GM19324 (cell line): Measurements from ENCODE around the gene PPHLN1.

Experiments
- ATAC-seq: cut with Tn5 transposase; IDR thresholded peaks from one replicate; pipeline ENCODE4 v1.9.1; 2021; ENCODE audit warnings: mild to moderate bottlenecking, moderate library complexity; ENCODE audit not compliant: unreplicated experiment, low FRiP score

PPHLN1 gene

GRCh38 chr12:42422785-42423184, 96.8 kb downstream of the PPHLN1 start:
- ATAC-seq: no peak

DNA sequence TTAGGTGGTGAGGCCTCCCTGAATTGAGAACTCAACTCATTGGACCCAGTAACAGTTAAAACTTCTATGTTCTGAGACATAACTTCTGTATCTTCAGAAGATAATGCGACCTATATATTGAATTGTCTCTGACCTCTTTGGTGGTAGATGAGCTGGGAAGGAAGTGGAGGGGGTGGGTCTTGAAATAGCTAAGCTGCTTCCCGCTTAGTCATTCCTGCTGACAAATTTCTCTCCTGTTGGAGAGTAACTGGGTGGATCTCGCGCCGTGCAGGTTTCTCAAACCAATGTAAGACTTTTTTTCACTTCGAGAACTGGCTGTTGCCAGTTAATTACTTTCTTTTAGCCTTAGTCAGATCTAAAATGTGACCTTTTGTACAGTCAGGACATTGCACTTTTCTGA, 100.8 kb downstream of the PPHLN1 start:
- no peak for ATAC-seq

- ATAC-seq: no peak
Measured at GRCh38 chr12:42428850-42429249, 102.9 kb downstream of the PPHLN1 start.

DNA sequence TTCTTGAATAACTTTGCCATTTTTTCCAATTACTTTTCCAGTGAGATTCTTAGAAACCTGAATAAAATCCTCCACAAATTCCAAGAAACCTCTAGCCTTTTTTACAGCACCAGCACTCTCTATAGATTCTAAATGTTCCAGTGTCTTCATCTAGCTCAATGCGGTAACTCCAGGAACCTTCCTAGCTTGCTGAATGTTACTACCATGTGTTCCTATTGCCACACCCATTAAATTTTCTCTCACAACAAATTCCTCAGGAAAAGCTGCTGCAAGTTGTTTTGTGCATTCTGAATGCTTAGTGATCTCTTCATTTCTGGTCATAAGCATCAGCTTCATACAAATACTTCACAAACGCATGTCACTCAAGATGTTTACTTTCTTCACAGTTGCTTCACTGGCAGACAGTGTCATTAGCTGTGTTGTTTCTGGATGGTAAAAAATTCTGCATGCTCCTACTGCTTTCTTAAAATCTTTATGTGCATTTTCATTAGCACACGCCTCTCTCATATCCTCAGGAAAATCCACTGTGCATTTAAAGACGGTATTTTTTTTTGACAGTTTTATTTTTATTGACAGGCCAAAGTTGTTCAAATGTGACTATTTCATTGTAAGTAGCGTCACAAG, 106.7 kb downstream of the PPHLN1 start:
- no peak for ATAC-seq

DNA sequence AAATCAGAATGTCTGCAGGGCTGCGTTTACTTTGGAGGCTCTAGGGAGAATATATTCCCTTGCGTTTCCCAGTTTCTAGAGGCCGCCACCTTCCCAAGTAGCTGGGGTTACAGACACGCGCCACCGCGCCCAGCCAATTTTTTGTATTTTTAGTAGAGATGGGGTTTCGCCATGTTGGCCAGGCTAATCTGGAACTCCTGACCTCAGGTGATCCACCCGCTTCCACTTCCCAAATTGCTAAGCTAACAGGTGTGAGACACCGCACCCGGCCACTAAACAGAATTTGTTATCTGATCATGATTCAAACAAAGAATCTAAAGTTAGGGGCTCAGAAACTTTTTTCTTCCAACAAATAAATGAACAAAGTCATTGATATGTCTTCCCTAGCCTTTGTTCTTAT, 114.6 kb downstream of the PPHLN1 start:
- ATAC-seq: no peak

GRCh38 chr12:42442311-42442759, 116.4 kb downstream of the PPHLN1 start:
- ATAC-seq: no peak

DNA sequence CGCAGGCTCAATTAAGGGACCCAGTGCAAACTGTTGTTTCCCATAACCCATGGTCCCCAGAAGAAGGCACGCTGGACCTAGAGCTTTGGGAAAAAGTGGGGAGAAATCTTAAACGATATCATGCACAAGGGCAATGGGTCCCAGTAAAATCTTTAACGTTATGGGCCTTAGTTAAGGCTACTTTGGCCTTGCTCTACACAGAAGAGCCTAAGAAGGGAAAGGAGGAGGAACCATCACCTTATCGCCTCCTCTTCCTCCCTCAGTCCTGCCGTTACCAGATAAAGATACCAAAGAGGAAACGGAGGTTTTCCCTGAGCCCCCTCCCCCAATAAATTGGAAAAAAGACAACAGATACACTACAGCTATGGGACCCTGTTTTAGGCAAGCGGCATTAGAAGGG, 116.9 kb downstream of the PPHLN1 start:
- ATAC-seq: no peak

DNA sequence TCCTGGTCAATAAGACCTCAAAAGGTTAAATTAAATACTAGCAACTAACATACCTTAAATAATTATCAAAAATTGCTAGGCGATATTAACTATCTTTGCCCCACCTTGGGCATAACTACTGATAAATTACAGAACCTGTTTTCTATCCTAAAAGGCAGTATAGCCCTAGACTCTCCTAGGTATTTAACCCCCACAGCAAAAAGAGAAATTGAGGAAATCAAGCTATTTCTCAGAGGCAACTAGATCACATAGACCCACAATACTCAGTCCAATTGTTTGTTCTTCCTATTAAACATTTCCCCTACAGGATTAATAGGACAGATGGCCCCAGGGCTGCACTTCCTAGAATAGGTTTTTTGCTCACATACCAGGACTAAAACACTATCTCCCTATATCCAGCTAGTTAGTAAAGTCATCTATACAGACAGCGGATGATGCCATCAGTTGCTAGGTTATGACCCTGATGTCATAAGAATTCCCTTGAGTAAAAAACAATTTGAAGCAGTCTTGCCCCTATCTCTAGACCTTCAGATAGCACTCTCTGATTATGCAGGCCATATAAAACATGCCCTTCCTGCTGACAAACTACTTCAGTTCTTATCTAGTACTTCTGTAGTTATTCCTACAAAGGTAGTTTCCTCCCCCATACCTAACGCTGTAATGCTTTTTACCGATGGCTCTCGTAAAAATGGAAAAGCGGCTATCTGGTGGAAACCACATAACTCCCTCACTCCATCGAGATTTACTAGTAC, 118.4 kb downstream of the PPHLN1 start:
- no peak for ATAC-seq

DNA sequence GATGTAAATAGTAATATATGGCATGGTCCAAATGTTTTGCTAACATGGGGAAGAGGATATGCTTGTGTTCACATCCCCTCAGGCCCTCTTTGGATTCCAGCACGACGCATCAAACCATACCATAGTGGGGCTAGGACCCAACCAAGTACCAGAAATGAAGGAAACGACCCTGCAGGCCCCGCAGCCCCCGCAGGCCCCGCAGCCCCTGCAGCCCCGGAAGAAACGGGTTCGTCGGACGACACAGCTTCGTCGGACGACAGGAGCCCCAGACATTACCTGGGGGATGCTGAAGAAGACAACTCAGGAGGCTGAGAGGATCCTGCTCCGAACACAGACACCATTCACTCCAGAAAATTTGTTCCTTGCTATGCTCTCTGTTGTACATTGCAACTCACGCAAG, 119.9 kb downstream of the PPHLN1 start:
- no peak for ATAC-seq

DNA sequence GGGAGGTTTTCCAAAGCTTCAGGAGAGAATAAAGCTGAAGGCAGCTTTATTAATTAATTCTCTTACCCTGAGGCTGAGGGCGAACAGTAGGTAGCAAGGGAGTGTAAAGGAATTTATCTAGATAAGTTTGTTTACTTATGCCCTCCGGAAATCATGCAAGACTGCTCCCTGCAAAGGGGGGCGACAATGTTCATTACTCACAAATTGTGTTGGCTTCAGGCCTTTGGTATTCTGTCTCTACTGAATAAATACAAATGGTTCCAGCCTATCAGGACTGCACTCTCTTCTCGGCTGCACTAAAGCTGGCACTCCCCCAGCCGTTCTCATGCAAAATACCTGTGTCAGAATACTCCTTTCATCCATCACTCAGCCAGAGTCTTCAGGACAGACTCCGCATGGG, 120.8 kb downstream of the PPHLN1 start:
- no peak for ATAC-seq

DNA sequence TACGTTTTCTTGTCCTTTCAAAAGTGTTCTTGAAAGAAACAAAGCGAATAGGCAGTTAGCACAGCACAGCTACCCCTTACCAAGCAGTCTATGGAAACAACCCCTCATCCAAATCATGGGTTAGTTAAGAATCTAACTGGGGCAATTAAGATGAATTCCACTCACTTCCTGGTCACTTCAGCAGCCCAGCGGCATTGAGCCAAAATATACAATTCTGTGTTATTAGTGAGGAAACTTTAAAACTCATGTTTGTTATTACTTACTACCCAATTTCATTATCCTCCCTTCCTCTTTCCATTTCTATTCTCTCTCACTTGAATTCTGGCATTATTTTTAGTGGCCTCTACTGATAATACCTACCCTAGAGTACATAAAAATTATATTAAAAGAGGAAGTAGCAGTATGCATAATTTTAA, 121.4 kb downstream of the PPHLN1 start:
- ATAC-seq: no peak

DNA sequence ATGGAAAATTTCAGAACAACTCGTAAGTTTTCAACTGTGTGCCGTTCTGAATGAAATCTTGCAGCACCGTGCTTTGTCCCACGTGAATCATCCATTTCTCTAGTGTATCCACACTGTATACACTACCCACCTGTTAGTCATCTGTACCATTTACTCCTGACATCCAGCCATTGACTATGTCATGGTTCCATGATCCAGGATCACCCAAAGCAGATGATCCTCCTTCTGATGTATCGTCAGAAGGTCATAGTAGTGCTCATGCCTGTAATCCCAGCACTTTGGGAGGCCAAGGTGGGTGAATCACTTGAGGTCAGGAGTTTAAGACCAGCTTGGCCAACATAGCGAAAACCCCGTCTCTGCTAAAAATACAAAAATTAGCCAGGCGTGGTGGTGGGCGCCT, 122.9 kb downstream of the PPHLN1 start:
- ATAC-seq: no peak

- no peak for ATAC-seq
Measured at GRCh38 chr12:42450248-42450647, 124.3 kb downstream of the PPHLN1 start.

- no peak for ATAC-seq
Measured at GRCh38 chr12:42458575-42458974, 132.6 kb downstream of the PPHLN1 start.

GRCh38 chr12:42459336-42459847, 133.4 kb downstream of the PPHLN1 start:
- ATAC-seq: no peak

GRCh38 chr12:42462486-42462885, 136.5 kb downstream of the PPHLN1 start:
- no peak for ATAC-seq

GRCh38 chr12:42463671-42464070, 137.7 kb downstream of the PPHLN1 start:
- no peak for ATAC-seq

- ATAC-seq: no peak
Measured at GRCh38 chr12:42468341-42468821, 142.4 kb downstream of the PPHLN1 start.

DNA sequence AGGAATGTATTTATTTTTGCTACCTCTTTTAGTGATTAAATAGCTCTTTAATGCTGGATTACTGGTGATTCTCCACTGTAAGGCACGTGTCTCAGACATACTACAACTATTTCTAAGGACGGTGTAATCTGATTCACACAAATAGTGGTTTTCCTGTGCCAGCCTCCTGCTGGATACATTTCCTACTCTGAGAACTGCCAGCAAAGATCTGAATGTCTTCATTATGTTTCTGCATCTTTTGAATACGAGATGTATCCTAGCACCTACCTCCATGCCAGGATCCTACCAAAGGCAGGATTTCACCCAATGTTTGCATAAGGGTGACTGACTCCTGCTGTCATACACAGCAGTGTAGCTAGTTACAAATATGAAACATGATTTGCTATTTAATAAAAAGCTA, 143.0 kb downstream of the PPHLN1 start:
- no peak for ATAC-seq

DNA sequence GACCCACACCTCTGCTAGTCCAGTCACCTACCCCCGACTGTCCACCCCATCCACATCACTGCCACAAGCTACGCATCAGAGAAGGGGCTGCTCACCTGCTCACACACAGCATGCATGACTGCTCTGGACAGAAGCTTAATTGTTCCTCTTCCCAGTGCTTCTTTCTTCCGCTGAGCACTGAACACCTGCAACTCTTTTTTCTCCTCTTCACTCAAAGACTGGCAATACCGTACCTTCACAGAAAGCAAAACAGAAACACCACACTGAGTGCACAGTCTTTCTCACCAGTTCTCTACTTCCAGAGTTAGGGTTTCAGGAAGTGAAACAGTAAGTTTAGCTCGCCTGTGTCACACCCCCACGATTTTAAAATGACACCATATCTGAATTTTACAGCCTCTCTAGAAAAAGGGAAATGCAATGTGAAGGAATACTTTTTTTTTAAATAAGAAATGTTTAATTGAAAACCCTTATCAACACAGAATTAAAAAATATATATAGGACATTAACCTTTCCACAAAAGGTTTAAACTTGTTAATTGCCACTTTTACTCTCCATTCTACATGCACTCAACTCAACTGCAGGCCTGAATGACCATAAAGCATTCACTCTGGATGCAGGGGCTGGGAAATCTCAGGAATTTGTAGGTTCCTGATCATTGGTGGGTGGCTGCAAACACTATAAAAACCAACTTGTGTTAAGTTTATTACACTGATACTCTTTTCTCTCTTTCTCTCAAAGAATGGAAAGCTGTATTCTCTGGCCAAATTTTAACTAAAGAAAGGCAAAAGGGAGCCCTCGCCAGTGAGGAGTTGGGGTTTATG, 143.6 kb downstream of the PPHLN1 start:
- ATAC-seq: peak; percentile 98

DNA sequence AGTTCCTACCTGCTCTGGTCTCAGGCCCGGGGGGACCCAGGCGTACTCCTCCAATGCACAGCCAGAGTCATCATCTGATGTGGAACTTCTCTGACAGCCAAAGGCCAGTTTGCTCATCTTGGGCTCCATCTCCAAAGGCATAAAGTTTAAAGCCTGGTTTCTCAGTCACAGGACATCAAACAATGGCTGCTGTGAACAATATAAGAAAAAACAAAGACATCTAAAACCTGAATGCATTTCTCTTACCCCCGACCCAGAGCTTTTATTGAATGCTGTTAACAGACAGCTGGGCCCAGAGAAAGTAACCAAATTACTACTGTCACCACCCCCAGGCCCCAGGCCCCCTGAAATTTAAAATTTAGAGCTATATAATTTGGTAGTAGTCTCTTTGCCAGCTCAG, 146.4 kb downstream of the PPHLN1 start:
- no peak for ATAC-seq
